Gastrocnemius medialis (tissue), 4 donors: ENCODE measurements around the gene UPF1.

ENCODE experiments used
- POLR2A ChIP-seq, 2 donors: fragments of 450-650 bp; IDR thresholded peaks; one replicate each; pipeline ENCODE4 v1.6.1; 2017; ENCODE audit warnings: antibody characterized with exemption in 2 of 2, mild to moderate bottlenecking in 2 of 2, moderate library complexity in 2 of 2
- TF ChIP-seq, protein P1 (sequence below), 5 experiments: fragments of 450-650 bp in 3 of 5; fragments of 200-600 bp in 2 of 5; sonication (generic) in 2 of 5; IDR thresholded peaks in 4 of 5; conservative IDR thresholded peaks in 1 of 5; 1 replicate in 4 of 5; 2 replicates in 1 of 5; pipeline ENCODE4 v1.5.1; 2016 to 2019; ENCODE audit warnings: antibody characterized with exemption in 5 of 5, mild to moderate bottlenecking in 3 of 5, moderate library complexity in 3 of 5

- TF ChIP-seq, protein P1, sequence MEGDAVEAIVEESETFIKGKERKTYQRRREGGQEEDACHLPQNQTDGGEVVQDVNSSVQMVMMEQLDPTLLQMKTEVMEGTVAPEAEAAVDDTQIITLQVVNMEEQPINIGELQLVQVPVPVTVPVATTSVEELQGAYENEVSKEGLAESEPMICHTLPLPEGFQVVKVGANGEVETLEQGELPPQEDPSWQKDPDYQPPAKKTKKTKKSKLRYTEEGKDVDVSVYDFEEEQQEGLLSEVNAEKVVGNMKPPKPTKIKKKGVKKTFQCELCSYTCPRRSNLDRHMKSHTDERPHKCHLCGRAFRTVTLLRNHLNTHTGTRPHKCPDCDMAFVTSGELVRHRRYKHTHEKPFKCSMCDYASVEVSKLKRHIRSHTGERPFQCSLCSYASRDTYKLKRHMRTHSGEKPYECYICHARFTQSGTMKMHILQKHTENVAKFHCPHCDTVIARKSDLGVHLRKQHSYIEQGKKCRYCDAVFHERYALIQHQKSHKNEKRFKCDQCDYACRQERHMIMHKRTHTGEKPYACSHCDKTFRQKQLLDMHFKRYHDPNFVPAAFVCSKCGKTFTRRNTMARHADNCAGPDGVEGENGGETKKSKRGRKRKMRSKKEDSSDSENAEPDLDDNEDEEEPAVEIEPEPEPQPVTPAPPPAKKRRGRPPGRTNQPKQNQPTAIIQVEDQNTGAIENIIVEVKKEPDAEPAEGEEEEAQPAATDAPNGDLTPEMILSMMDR (IDR thresholded peaks at IDR 0.05 in 4 of 5, conservative IDR thresholded peaks at IDR 0.05 in 1 of 5) = no peak
- no peak for TF ChIP-seq POLR2A (IDR thresholded peaks at IDR 0.05)
These were observed 32.3 kb upstream of the UPF1 start for GRCh38 chr19:18799389-18799970.
